ENCODE measurements around the gene PELI3.

DNA sequence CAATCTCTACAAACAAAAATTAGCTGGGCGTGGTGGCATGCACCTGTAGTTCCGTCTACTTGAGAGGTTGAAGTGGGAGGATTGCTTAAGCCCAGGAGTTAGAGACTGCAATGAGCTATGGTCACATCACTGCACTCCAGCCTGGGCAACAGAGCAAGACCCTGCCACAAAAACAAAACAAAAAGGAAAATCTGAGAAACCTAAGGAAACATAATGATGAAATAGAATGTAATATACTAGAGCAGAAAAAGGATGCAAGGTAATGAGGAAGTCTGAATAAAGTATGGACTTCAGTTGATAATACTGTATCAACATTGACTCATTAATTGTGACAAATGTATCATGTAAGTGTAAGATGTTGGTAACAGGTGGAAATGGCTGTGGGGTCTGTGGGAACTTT is 37.8 kb upstream of the PELI3 start:
- TF ChIP-seq, protein P1, sequence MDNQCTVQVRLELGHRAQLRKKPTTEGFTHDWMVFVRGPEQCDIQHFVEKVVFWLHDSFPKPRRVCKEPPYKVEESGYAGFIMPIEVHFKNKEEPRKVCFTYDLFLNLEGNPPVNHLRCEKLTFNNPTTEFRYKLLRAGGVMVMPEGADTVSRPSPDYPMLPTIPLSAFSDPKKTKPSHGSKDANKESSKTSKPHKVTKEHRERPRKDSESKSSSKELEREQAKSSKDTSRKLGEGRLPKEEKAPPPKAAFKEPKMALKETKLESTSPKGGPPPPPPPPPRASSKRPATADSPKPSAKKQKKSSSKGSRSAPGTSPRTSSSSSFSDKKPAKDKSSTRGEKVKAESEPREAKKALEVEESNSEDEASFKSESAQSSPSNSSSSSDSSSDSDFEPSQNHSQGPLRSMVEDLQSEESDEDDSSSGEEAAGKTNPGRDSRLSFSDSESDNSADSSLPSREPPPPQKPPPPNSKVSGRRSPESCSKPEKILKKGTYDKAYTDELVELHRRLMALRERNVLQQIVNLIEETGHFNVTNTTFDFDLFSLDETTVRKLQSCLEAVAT (IDR thresholded peaks at IDR 0.05) = no peak
- TF ChIP-seq SMC3 (IDR thresholded peaks at IDR 0.05; ENCODE audit: borderline replicate concordance, low read length) (no peak), POLR2A (IDR thresholded peaks at IDR 0.05; ENCODE audit: low read depth, low read length) (no peak), RCOR1 (conservative IDR thresholded peaks at IDR 0.05; ENCODE audit: low read depth, low read length) (no peak), ESRRA (IDR thresholded peaks at IDR 0.05; ENCODE audit: low read length) (no peak), CTCF (IDR thresholded peaks at IDR 0.05 in 2 of 3, conservative IDR thresholded peaks at IDR 0.05 in 1 of 3; ENCODE audit: control insufficient read depth in 2 of 3, extremely low read depth in 1 of 3, insufficient read depth in 1 of 3, low read depth in 3 of 3, low read length in 3 of 3) (no peak), POLR2AphosphoS5 (IDR thresholded peaks at IDR 0.05; ENCODE audit: low read length) (no peak)

All from GM12878 (cell line).